Brain microvascular endothelial cell (primary cell): ENCODE data around the gene IL4.

ENCODE experiments used
- DNase-seq: peaks from one replicate; pipeline ENCODE4 v3.0.0-alpha.2; 2020
- H3K27ac ChIP-seq: fragments of 250-450 bp; sonication (Bioruptor Pico); 2 replicates; pipeline ENCODE4 v1.5.1; 2020; ENCODE audit warnings: mild to moderate bottlenecking, moderate library complexity
- H3K27me3 ChIP-seq: fragments of 250-450 bp; sonication (Bioruptor Pico); replicated peaks from 2 replicates; pipeline ENCODE4 v1.5.1; 2020; ENCODE audit warnings: mild to moderate bottlenecking
- H3K36me3 ChIP-seq: fragments of 250-450 bp; sonication (Bioruptor Pico); replicated peaks from 2 replicates; pipeline ENCODE4 v1.5.1; 2020; ENCODE audit warnings: mild to moderate bottlenecking
- H3K4me3 ChIP-seq: 2 replicates; pipeline ENCODE4 v1.5.1; 2011; ENCODE audit warnings: low read depth, mild to moderate bottlenecking, control low read depth, low read length, moderate library complexity
- CTCF ChIP-seq: IDR thresholded peaks from 2 replicates; pipeline ENCODE4 v1.5.1; 2011; ENCODE audit warnings: low read depth, mild to moderate bottlenecking, moderate library complexity, low read length, control low read depth, inconsistent platforms; ENCODE audit errors: missing control alignments
- in situ Hi-C: cut with HindIII; loops from 2 replicates; pipeline ENCODE4 v1.10.0; 2017; ENCODE audit warnings: low sequenced_read_pairs, low pct_ligation_motif_present

The IL4 gene

GRCh38 chr5:132646583-132647266 is 27.1 kb upstream of the IL4 start:
- no peak for DNase-seq
- Histone ChIP-seq H3K27ac (no peak overlapping the region), H3K27me3 (no peaks in the 10 kb centered on the region), H3K4me3 (no peak overlapping the region), H3K36me3 (peaks cover 4% of the 10 kb centered on the region)
- no peak for TF ChIP-seq CTCF
- in situ Hi-C loops, result no loop called here

GRCh38 chr5:132647473-132647872 is 26.3 kb upstream of the IL4 start:
- Histone ChIP-seq H3K36me3 (peaks cover 4% of the 10 kb centered on the region), H3K27me3 (no peaks in the 10 kb centered on the region), H3K27ac (no peak overlapping the region), H3K4me3 (no peak overlapping the region)
- DNase-seq, result no peak
- in situ Hi-C loops, result no loop called here
- no peak for TF ChIP-seq CTCF

DNA sequence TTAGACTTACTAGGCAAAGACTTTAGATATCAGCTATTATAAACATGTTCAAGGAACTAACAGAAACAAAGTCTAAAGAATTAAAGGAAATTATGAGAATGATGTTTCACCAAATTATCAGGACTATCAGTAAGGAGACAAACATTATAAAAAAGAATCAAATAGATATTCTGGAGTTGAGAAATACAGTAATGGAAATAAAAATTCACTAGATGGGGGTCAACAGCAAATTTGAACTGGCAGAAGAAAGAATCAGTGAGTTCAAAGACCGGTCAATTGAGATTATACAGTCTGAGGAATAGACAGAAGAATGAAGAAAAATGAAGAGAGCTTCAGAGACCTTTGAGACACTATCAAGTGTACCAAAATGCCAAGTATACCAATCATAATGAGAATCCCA is 25.4 kb upstream of the IL4 start:
- Histone ChIP-seq H3K27me3 (no peaks in the 10 kb centered on the region), H3K36me3 (no peaks in the 10 kb centered on the region), H3K27ac (no peak overlapping the region), H3K4me3 (no peak overlapping the region)
- DNase-seq, result no peak
- in situ Hi-C loops, result no loop called here
- no peak for TF ChIP-seq CTCF

DNA sequence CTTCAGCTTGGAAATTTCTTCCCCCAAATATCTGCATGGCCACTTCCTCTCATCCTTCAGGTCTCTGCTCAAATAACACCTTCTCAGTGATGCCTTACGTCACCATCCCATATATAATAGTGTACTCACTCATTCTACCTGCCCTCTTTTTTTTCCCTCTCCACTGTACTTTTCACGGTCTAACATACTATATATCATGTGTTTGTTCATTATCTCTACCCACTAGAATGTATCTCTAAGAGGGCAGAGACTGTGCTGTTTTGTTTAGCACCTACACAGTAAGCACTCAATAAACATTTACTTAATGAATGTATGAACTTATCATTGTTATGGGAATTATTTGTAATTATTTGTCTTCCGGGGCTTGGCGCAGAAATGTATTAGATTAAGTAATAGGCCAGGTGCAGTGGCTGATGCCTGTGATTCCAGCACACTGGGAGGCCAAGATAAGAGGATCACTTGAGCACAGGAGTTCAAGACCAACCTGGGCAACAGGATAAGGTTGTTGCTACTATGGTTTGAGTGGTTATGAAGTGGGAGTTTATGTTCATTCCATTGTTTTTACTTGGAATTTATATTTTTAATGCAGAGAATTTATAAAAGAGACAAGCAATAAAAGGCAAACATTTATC is 21.8 kb upstream of the IL4 start:
- Histone ChIP-seq H3K27me3 (no peaks in the 10 kb centered on the region), H3K36me3 (no peaks in the 10 kb centered on the region), H3K27ac (no peak overlapping the region), H3K4me3 (no peak overlapping the region)
- DNase-seq, result no peak
- no peak for TF ChIP-seq CTCF
- in situ Hi-C loops, result no loop called here

GRCh38 chr5:132653716-132654115 is 20.1 kb upstream of the IL4 start:
- H3K27me3 ChIP-seq, result no peaks in the 10 kb centered on the region
- no peak for DNase-seq

More at GRCh38 chr5:132653716-132654115, 20.1 kb upstream of the IL4 start:
- H3K27ac ChIP-seq, result no peak overlapping the region
- no peaks in the 10 kb centered on the region for H3K36me3 ChIP-seq
- no peak for TF ChIP-seq CTCF
- H3K4me3 ChIP-seq, result no peak overlapping the region
- in situ Hi-C loops, result no loop called here
